ENCODE results near the gene LRBA.

Gene LRBA

GRCh38 chr4:150714462-150715438, 300.3 kb downstream of the LRBA start:
- TF ChIP-seq, protein P1, sequence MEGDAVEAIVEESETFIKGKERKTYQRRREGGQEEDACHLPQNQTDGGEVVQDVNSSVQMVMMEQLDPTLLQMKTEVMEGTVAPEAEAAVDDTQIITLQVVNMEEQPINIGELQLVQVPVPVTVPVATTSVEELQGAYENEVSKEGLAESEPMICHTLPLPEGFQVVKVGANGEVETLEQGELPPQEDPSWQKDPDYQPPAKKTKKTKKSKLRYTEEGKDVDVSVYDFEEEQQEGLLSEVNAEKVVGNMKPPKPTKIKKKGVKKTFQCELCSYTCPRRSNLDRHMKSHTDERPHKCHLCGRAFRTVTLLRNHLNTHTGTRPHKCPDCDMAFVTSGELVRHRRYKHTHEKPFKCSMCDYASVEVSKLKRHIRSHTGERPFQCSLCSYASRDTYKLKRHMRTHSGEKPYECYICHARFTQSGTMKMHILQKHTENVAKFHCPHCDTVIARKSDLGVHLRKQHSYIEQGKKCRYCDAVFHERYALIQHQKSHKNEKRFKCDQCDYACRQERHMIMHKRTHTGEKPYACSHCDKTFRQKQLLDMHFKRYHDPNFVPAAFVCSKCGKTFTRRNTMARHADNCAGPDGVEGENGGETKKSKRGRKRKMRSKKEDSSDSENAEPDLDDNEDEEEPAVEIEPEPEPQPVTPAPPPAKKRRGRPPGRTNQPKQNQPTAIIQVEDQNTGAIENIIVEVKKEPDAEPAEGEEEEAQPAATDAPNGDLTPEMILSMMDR (conservative IDR thresholded peaks at IDR 0.05; ENCODE audit: low read depth, low read length) = no peak
- H3K4me3 ChIP-seq (ENCODE audit: low read length) = no peak overlapping the region
- DNase-seq (ENCODE audit: low read depth) = no peak

GRCh38 chr4:150713251-150713650, 301.8 kb downstream of the LRBA start:
- TF ChIP-seq, protein P1 (conservative IDR thresholded peaks at IDR 0.05; ENCODE audit: low read depth, low read length) = no peak
- no peak for DNase-seq (ENCODE audit: low read depth)
- no peak overlapping the region for H3K4me3 ChIP-seq (ENCODE audit: low read length)

DNA sequence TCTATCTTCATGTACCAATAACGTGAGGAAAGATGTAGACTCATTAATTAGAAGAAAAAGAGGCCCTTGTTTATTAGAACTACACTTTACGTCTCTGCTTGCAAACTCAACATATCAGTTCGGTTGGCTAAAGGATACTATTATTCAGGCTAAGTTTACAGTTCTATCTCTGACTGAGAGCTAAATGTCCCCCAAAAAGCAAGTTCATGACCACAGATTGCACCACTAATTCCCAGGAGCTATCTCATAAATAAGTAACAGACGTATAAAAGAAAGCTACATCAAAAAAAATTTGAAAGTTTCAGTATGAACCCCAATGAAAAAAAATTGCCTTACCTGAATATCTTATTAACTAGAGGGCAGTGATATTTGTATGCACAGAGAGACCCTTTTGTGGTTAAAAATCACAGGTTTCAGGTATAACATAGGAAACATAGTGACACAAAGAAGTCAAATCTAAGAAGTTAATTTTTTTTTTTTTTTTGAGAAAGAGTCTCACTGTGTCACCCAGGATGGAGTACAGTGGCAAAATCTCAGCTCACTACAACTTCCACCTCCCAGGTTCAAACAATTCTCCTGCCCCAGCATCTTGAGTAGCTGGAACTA, 304.2 kb downstream of the LRBA start:
- no peak overlapping the region for H3K4me3 ChIP-seq (ENCODE audit: low read length)
- no peak for DNase-seq (ENCODE audit: low read depth)
- TF ChIP-seq, protein P1 (conservative IDR thresholded peaks at IDR 0.05; ENCODE audit: low read depth, low read length) = no peak

GRCh38 chr4:150708004-150708403, 307.1 kb downstream of the LRBA start:
- DNase-seq (ENCODE audit: low read depth) = no peak
- no peak overlapping the region for H3K4me3 ChIP-seq (ENCODE audit: low read length)
- TF ChIP-seq, protein P1 (conservative IDR thresholded peaks at IDR 0.05; ENCODE audit: low read depth, low read length) = no peak

DNA sequence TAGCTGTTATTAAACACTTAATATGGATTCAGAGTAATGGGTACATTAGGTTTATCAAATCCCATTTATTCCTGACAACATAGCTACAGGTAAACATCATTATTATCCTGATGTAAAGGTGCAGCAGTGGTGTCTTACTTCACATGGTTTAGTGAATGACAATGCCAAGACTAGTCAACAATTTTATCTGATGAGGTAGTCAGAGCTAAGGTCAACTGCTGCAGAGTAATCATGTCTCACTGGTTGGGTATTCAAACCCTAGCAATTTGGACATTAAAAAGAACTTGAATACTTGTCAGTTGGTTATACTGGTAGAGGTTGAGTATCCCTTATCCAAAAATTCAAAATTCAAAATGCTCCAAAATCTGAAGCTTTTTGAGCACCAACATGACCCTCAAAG, 315.5 kb downstream of the LRBA start:
- no peak for DNase-seq (ENCODE audit: low read depth)
- H3K4me3 ChIP-seq (ENCODE audit: low read length) = no peak overlapping the region
- TF ChIP-seq, protein P1 (conservative IDR thresholded peaks at IDR 0.05; ENCODE audit: low read depth, low read length) = no peak

- TF ChIP-seq, protein P1 (conservative IDR thresholded peaks at IDR 0.05; ENCODE audit: low read depth, low read length) = no peak
- H3K4me3 ChIP-seq (ENCODE audit: low read length) = no peak overlapping the region
- DNase-seq (ENCODE audit: low read depth) = no peak
Measured at GRCh38 chr4:150695162-150695561, 319.9 kb downstream of the LRBA start.
